OCI-LY1 (cell line): Measurements from ENCODE around the gene TGM6.

Experiments
- CTCF ChIP-seq: fragments of 200-600 bp; sonication (generic), shearing (Covaris generic); IDR thresholded peaks from 2 replicates; pipeline ENCODE4 v1.5.1; 2017; ENCODE audit warnings: mild to moderate bottlenecking, antibody characterized with exemption, low read length, moderate library complexity, mixed read lengths
- EZH2 ChIP-seq: fragments of 200-600 bp; sonication (generic), shearing (Covaris generic); IDR thresholded peaks from 2 replicates; pipeline ENCODE4 v1.8.0; 2017; ENCODE audit warnings: borderline replicate concordance, mixed run types, mild to moderate bottlenecking, antibody characterized with exemption, low read length, moderate library complexity, mixed read lengths

GRCh38 chr20:2476742-2477615 is 96.3 kb downstream of the TGM6 start:
- no peak for TF ChIP-seq EZH2
- no peak; the same call in 1 of the 2 replicates for TF ChIP-seq CTCF
